ENCODE measurements around the gene TCP1. TPM values are rescaled to one million over a fixed set of nuclear protein-coding genes. Genes with fewer than 3 reads are reported as not detected.

The TCP1 gene
- total RNA-seq, 3 donors from 2014 or later, result 119 to 151 (median 137) TPM

- H3K9me3 ChIP-seq, result no peaks in the 10 kb centered on the region
- H3K36me3 ChIP-seq, result no peaks in the 10 kb centered on the region
- DNase-seq (ENCODE audit: low spot score in 2 of 2), result no peak
- H3K27me3 ChIP-seq, result no peaks in the 10 kb centered on the region
- H3K4me3 ChIP-seq, result no peak overlapping the region
- H3K4me1 ChIP-seq, result no peaks in the 10 kb centered on the region
- intact Hi-C loops (cut with DNase I; ENCODE audit: low total_unique reads), result no loop called here
- TF ChIP-seq CTCF (IDR thresholded peaks at IDR 0.05) (no peak), POLR2AphosphoS5 (IDR thresholded peaks at IDR 0.05) (no peak), POLR2A (IDR thresholded peaks at IDR 0.05) (no peak)
- no peak overlapping the region for H3K27ac ChIP-seq
These were observed 19.9 kb downstream of the TCP1 start for GRCh38 chr6:159769470-159769869.

- TF ChIP-seq POLR2AphosphoS5 (IDR thresholded peaks at IDR 0.05), result no peak
- no peak for TF ChIP-seq POLR2A (IDR thresholded peaks at IDR 0.05)
- no peak for TF ChIP-seq CTCF (IDR thresholded peaks at IDR 0.05)
- DNase-seq (ENCODE audit: low spot score in 2 of 2), result no peak
- no peaks in the 10 kb centered on the region for H3K27me3 ChIP-seq
- no peaks in the 10 kb centered on the region for H3K9me3 ChIP-seq
- no peaks in the 10 kb centered on the region for H3K36me3 ChIP-seq
- H3K4me3 ChIP-seq, result no peak overlapping the region
- H3K4me1 ChIP-seq, result no peaks in the 10 kb centered on the region
- H3K27ac ChIP-seq, result no peak overlapping the region
- intact Hi-C loops (cut with DNase I; ENCODE audit: low total_unique reads), result no loop called here
These were observed 22.5 kb downstream of the TCP1 start for GRCh38 chr6:159766906-159767305.

- no peaks in the 10 kb centered on the region for H3K27me3 ChIP-seq
- TF ChIP-seq POLR2A (IDR thresholded peaks at IDR 0.05), result no peak
- TF ChIP-seq POLR2AphosphoS5 (IDR thresholded peaks at IDR 0.05), result no peak
- no peak for TF ChIP-seq CTCF (IDR thresholded peaks at IDR 0.05)
- peak overlapping the region; percentile 86 to 92 (median 88) for H3K4me3 ChIP-seq
- intact Hi-C loops (cut with DNase I; ENCODE audit: low total_unique reads), result no loop called here
- no peaks in the 10 kb centered on the region for H3K36me3 ChIP-seq
- no peak for DNase-seq (ENCODE audit: low spot score in 2 of 2)
- peak overlapping the region; percentile 96 to 98 for H3K27ac ChIP-seq
- H3K9me3 ChIP-seq, result no peaks in the 10 kb centered on the region
- no peaks in the 10 kb centered on the region for H3K4me1 ChIP-seq
These were observed 26.6 kb downstream of the TCP1 start for GRCh38 chr6:159762681-159763293.

- H3K4me3 ChIP-seq, result peak within 1 kb of the TSS; percentile 86 to 92 (median 88)
- H3K36me3 ChIP-seq, result no peaks in the 10 kb centered on the region
- DNase-seq (ENCODE audit: low spot score in 2 of 2), result peak; percentile 93 to 94
- no peak for TF ChIP-seq CTCF (IDR thresholded peaks at IDR 0.05)
- TF ChIP-seq POLR2AphosphoS5 (IDR thresholded peaks at IDR 0.05), result peak; percentile 12 to 77 (median 56)
- no peak for TF ChIP-seq POLR2A (IDR thresholded peaks at IDR 0.05)
- intact Hi-C loops (cut with DNase I; ENCODE audit: low total_unique reads), result no loop called here
- H3K4me1 ChIP-seq, result no peaks in the 10 kb centered on the region
- H3K27ac ChIP-seq, result peak within 1 kb of the TSS; percentile 96 to 98
- H3K27me3 ChIP-seq, result no peaks in the 10 kb centered on the region
- no peaks in the 10 kb centered on the region for H3K9me3 ChIP-seq
These were observed 27.3 kb downstream of the TCP1 start, which contains the start of gene ACAT2 for GRCh38 chr6:159761873-159762680. ACAT2 (plus strand) TSS chr6:159762045; CDS start chr6:159762088, 43 bp downstream.

Measured in breast epithelium (tissue), 4 donors.